GM21367 (cell line): ENCODE results near the gene ACADVL.

Experiments
- ATAC-seq: cut with Tn5 transposase; IDR thresholded peaks from one replicate; pipeline ENCODE4 v1.9.1; 2021; ENCODE audit not compliant: unreplicated experiment

Gene ACADVL

DNA sequence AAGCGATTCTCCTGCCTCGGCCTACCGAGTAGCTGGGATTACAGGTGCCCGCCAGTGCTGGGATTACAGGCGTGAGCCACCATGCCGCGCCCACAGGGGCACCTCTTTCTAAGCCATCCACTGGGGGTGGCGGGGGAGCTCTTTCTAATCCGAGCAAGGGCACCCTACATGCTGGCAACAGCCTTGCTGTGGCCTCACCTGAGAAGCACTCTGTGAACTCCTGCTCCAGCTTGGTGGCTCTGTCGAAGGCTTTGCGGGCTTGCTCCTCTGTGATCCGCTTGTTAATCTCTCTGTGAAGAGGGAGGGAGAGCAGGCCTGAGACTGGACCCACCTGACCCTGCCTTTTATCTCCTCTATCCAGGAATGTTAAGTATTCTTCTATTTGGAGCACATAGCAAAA, 28.7 kb upstream of the ACADVL start:
- no peak for ATAC-seq

DNA sequence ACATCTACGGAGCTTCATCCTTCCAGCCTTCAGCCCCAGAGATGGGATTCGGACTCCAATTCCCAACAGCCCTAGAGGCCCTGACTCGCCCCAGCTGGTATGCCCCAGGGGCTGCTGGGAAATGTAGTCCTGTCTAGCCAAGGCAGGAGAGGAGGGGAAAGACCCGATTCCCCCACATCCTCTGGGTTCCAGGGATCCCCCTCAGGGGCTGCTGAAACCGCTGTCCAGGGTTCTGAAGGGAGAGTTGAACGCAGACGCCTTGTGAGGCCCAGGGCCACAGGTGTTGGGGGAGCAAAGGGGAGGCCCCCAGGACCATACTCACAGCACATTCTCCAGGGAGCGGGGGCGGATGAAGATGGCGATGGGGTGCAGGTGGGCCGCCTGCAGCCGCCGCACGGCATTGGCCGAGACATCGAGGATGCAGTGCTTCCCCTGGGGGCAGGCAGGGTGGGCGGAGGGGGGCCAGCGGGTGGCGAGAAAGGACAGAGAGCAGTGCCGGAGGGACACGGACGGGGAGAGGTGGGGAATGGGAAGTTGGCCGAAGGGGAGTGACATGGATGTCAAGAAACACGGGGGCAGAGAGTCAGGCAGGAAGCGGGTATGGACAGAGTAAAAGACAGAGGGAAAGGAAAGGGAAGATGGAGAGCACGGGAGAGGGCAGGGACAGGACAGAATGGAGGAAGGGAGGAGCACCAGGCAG, 28.0 kb upstream of the ACADVL start:
- ATAC-seq: no peak

DNA sequence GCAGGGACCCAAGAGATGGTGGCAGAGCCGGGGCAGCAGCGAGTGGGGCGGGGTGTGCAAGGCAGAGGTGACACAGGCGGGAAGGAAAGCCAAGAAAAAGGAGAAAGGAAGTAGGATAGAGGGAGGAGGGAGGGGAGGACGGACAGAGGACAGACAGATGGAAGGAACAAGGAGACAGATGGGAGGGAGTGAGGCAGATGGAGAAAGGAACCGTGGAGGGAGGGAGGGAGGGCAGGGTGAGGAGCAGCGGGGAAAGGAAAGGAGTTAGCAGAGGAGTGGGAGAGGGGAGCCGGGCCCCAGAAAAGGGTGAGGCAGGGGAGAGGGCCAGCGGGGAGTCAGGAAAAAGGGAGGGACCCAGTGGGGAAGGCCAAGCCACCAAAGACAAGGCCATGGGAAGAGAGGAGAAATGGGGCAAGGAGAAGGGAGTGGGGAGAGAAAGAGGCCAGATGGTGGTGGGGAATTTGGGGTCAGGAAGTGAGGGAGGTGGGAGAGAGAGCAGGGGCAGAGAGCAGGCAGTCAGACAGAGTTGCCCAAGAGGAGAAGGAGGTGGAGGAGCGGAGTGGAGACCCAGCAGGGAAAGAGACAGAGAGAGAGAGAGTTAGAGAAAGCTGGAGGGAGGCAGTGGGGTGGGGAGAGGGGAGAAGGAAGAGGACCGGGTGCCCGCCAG, 27.3 kb upstream of the ACADVL start:
- ATAC-seq: no peak

DNA sequence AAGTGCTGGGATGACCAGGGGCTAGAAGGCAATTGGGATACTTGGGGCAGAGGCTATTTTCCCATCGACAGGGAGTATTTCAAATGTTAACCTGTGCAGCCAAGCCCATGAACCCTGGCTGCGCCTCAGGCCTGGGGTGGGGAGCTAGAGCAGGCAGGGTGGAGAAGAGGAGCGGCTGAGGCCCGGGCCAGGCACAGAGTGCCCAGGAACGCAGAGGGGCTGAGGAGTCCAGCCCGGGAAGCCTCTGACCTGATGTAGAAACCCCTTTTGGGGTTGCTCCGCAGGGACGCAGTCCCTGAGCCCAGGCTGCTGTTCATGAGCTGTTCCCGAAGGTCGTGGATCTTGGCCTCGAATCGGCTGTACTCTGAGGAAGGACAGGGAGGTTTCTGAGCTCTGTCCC, 23.8 kb upstream of the ACADVL start:
- no peak for ATAC-seq

DNA sequence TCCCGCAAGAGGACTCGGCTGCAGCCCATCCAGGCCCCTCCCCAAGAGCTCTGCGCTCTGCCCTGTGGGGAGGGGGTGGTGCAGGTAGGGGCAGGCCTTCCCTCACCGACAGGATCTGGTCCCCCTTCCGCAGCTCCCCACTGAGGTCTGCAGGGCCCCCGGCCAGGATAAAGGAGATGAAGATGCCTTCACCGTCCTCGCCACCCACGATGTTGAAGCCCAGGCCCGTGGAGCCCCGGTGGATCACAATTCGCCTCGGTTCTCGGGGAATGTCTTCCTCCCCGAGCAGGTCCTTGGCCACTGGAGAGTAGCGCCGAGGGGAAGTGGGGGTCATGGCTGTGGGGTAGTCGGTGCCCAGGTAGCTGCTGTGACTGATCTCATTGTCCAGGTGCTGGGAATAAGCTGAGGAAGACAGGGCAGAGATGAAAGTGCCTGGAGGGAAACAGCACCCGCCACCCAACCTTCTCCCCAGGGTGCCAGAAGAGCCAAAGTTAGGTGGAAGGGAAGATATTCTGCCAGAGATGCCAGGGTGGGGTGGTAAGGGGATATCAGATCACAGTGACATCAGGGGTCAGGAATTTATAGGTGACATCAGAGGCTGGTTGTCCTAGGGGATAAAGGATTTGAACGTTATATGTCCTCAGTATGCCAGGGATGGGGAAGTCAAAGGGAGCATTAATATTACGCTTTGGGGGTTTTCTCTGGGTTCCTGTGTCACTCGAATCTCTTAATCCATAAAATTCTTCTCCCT, 22.9 kb upstream of the ACADVL start:
- no peak for ATAC-seq

DNA sequence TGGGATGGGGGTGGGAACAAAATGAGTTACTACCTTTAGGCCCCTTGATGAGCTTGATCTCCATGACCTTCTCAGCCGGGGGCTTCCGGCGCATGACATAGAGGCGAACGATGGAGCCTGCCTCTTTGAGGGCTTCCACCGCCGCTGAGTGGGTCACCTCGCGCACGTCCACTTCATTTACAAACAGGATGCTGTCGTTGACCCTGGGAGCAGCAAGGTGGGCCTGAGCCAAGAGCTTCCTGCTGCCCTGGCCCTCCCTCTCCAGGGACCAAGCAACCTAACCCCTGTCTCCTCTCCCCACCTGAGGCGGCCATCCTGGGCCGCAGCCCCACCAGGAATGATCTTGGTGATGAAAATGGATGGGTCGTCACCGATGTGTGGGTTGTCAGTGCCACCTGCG, 16.3 kb upstream of the ACADVL start:
- ATAC-seq: no peak

DNA sequence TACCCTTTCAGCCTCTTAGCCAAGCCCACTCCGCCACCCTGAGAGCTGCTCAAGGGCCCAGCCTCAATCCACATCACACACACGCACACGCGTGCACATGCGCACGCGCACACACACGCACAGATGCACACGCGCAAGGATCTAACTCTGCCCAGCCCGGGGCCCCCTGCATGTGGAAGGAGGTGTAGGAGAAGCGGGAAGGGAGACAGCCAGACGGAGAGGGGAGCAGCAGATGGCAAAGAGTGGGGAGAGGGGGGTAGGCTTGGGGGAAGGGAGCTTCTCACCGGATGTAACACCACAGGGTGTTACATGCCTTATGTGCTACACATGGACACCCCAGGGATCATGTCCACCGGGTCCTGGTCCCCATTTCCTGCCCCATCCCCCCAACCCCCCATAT, 15.4 kb upstream of the ACADVL start:
- ATAC-seq: no peak

DNA sequence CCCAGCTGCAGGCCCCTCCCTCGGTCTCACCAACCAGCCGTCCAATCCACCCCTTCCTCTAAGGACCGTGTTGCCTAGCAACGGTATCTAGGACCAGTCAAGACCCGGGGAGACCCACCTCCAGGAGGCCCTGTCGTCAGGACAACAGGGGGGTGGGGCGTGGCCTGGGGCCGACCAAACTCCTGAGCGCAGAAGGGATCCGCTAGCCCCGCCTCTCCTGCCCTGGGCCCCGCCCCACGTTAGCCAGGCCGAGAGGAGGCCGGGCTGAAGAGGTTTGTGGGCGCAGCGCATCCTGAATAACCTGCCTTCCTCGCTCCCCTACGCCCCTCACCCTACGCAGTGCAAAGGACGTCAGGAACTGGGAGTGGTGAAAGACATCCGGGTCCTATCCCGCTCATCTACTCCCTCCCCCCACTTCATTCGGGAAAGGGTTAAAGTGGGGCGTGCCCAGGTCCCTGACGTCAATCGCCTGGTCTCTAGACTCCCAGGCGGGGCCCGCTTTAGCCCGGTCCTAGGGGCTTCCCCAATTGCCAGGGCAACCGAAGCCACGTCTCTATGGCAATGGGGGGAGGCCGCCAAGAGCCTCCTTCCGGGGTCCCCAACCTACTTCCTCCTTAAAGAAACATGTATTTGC, 14.8 kb upstream of the ACADVL start:
- ATAC-seq: peak; percentile 75

DNA sequence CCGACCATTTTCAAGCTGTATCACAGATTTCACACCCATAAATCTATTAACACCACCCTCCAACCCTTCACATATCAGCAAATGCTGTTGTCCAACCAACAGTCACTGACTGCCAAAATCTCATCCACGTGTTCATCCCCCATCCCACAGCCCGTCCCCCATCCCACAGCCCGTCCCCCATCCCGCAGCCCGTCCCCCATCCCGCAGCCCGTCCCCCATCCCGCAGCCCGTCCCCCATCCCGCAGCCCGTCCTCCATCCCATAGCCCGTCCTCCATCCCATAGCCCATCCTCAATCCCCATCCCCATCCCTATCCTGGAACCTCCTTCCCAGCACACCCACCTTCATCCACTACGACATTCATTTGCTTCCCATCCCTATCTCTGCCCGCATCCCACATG, 14.2 kb upstream of the ACADVL start:
- ATAC-seq: no peak

DNA sequence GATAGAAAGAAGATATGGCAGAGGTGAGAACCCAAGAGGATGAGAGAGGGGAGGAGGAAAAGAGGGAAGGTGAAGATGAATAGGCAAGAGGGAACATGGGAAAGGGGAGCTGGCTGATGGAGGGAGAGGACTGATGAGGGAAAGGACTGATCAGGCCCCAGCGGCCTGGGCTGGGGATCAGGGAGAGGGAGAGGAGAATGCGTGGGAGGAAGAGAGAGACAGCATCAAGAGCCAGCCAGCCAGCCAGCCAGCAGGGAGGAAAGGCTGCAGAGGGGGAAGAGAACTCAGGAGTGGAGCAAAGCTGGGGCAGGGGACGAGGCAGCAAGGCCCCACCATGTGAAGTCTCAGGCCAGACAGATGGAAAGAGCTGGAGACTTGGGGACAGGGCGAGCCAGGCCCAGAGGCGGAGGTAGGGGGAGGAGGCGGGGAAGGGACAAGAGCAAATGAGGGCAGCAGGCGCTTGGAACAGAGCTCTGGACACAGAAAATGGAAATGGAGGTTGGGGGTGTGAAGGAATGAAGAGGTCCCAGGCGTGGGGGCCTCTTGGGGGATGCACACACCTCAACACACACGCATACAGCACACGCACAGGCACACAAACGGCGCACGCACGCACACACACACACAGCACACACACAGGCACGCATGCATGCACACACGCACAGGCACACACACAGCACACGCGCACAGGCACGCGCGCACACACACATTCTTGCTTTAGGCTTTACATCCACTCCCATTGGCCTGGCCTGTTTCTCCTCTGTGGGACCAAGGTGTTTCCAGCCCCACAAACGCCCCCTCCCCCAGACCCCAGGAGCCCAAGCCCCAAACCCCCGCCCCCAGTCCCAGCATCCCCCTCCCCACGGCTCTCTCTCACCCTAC, 12.4 kb upstream of the ACADVL start:
- ATAC-seq: no peak

DNA sequence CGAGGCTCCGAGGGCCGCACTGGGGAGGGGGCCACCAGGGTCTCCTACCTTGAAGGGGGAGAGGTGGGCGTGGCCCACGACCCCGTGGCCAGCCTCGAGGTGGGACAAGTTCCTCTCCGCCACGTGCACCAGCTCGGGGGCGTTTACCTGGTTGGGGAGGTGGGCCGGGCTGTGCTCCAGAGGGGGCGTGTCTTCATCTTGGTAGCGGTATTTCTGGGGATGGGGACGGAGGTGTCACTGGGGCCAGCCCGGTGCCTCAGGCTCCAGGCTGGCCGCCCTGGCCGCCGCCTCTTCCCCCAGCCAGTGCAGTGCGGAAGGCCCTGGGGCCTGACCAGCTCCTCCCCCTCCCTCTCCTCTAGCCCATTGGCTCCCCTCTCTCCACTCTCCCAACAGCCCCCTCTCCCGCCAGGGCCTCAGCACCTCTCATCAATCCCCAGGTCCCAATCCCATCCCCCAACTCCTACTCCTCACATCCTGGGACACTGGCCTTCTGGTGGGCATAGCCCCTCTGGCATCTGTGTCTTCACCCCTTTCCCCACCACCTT, 11.6 kb upstream of the ACADVL start:
- no peak for ATAC-seq

DNA sequence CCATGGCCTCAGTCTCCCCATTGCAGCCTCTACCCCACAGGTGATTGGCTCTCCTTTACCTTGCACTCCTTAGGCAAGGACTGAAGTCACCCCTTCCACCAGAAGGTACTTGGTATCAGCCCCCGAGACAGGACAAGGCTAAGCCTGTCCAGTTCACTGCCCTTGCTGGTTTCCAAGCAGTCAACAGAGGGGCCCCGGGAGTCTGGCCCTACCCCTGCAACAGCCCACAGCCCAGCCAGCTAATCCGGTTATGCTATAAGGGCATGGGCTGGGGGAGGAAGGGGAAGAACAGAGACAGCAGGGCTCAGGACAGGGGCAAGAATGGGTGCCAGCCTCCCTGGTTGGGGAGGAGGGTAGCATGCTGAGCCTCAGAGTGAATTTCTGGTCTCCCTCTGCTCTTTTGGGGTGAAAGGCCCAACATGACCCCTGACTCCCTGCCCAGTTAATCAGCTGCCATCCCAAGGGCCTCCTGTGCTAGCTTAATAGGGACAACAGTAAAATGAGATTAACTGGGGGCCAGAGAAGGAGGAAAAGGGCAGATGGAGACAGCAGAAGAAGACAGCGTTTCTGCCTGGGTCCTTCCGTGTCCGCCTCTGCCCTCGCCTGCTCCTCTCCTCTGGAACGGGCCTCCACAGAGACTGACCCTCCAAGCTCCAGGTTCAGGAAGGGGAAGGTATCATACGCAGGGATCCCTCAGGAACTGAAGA, 10.8 kb upstream of the ACADVL start:
- no peak for ATAC-seq

DNA sequence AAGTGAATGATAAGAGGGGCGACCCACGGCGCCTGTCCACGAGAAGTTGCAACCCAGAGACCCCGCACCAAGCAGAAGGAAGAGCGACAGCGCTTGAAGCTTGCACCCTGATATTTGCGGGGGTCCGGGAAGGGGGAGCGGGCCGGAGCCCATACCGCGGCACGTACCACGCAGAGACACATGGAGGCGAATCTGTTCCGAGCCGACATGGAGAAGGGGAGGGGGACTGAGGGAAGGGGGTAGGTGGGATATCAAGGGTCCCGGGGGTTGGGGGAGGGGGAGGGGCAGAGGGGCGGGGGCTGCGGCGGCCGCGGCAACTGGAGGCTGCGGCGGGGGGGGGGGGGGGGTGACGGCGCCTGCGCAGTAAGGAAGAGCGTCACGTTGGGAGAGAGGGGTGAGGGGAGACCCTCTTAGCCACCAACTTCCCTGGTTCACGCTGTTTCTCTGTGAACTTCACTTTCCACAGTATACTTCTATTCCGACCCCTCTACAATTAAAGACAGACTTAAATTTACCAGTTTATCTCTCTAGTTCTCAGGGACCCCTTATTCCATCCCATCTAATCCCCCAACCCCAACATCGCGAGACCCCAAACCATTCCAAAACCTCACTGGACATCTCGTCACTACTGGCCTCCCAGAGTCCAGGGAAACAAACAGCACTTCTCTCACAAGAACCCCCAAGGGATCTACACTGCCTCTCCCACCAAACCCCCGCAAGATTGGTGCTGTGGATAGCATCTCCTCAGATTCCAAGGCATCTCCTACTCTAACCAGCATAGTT, 8.1 kb upstream of the ACADVL start:
- ATAC-seq: no peak

DNA sequence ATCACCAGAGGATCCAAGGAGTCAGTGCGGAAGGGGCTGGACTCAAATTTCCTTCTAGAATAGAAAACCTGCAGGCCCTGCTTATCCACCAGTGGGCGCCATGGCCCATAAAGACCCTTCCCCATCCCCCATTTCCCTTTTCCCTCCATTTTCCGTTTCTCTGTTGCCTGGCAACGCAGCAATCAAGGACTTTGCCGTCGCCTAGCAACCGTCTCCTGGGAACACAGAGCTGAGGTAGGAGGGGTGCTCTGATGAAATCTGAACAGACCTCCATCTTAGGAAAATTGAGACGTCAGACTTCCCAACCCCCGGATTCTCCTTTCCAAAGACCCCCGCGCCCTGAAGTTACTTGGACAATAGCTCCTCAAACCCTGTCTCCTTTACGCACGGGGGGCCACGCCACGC, 5.8 kb upstream of the ACADVL start:
- ATAC-seq: no peak

DNA sequence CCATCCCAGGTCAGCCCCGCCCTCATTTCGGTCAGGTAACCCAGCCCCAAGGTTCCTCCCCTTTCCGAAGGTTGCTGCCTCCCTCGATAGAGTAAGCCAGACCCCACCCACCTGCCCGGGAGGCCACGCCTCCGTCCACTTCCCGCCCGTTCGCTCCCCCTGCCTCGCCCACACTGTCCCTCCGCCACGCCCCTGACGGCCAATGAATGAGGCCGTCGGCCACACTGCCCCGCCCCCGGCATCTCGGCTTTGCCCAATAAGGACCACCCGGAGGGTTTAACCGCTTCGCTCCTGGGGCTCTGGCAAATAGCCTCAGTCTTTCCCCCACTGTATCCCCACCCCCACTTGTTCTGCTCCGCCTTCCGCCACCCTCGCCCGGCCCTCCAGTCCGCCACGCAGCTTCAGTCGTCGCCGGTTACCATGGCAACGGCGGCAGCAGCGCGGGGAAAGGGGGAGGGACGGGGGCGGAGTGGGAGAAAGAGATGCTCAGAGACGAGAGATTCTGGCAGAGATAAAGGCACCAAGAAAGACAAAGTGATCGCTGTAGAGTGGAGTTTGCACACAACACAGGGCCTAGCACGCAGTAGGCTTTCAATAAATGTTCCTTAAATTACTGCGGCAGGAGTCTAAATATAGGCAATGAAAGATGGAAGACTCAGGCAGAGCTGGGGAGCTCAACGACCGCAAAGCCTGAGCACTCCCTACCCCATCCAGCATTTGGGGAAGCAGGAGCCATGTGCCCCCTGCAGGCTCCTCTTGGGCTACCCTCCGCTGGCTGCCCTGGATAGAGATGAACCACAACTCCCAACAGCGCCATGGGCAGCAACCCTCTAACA, 5.2 kb upstream of the ACADVL start:
- ATAC-seq: peak; percentile 69

DNA sequence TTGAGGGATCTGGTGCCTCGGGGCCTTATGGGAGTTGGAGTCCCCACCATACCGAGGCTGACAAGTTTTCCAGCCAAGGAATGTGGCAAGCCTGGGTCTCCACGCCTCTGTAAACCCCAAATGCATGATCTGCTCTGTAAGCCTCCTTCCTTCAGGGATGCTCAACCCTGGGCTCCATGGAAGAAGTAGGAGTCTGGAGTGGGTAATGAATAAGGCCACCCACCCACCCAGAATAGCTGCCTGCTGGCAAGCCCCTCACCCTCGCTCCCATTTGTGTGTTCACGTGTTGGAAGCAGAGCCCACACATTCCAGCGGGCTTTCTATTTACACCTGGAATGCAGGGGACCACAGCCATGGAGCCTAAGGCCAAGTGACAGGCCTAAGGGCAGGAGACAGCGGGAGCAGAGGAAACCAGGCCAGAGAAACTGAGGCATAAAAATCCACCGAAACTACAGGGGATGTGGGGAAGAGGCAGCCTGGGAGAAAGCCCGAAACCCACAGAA, 4.6 kb upstream of the ACADVL start:
- ATAC-seq: no peak

DNA sequence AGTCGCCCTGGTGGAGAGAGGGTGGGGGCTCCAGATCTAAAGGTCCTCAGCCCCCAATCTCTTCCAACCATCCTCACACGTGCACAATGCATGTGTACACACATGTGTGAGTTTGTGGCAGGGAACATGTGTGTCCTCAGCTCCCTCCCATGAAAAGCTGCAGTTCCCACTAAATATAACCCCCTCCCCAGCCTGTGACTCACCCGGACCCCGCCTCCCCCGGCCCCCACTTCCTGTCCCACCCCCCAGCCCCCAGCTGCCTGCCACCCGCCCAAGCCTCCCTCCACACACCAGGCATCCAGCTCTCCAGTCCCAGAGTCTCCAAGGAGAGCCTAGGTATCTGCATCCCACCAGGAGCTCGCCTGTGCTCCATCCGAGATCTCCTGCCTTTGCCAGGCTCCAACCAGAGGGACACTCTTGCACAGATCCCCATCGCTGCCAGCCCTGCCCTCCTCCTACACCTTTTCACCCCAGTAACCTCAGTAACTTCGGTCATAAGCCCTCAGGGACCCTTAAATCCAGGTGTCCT, 4.0 kb upstream of the ACADVL start:
- no peak for ATAC-seq
